Measurements from ENCODE around the gene FOXQ1.

DNA sequence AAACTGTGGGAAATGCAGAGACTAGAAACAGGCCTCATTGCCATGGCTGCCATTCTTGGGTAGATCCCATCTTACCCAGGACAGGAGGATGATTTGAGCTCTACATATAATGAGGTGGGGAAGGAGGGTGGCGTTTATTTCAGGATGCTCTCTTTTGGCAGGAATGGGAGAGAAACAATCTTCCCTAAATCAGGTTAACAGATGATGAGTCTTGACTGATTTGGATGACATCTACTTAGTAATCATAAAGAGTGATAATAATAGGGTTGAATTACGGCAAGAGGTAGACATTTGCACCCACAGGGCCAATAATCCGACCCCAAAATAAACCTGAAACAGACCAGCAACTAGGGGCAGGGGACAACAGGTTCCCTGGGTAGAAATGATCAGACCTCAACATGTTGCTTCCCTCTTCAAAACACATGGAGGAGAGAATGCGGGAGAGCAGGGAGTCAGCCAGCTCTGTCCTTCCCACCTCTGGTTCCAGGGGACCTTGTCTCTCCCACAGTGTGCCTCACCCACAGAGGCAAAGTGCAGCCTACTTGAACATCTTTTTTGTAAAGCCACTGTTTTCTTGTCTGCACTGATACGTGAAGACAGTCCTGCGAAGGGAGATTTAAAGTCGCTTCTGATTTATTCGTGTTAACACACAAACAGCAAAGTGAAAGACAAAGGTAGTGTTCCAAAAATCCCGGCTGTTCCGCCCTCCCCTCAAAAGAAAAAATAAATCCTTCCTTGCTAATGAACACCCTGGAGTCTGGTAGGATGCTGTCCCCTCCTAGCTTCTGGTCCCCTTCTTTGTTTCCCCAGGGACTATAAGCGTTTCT lies 3.9 kb downstream of the FOXQ1 start:
- TF ChIP-seq POLR2A (IDR thresholded peaks at IDR 0.05; ENCODE audit: low read depth, low read length): no peak
- TF ChIP-seq, protein P1, sequence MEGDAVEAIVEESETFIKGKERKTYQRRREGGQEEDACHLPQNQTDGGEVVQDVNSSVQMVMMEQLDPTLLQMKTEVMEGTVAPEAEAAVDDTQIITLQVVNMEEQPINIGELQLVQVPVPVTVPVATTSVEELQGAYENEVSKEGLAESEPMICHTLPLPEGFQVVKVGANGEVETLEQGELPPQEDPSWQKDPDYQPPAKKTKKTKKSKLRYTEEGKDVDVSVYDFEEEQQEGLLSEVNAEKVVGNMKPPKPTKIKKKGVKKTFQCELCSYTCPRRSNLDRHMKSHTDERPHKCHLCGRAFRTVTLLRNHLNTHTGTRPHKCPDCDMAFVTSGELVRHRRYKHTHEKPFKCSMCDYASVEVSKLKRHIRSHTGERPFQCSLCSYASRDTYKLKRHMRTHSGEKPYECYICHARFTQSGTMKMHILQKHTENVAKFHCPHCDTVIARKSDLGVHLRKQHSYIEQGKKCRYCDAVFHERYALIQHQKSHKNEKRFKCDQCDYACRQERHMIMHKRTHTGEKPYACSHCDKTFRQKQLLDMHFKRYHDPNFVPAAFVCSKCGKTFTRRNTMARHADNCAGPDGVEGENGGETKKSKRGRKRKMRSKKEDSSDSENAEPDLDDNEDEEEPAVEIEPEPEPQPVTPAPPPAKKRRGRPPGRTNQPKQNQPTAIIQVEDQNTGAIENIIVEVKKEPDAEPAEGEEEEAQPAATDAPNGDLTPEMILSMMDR (IDR thresholded peaks at IDR 0.05; ENCODE audit: extremely low read depth in 1 of 2, insufficient read depth in 1 of 2, low read depth in 1 of 2, low read length in 2 of 2): no peak
- TF ChIP-seq EZH2 (IDR thresholded peaks at IDR 0.05; ENCODE audit: borderline replicate concordance, low read depth, low read length, severe bottlenecking): no peak
- TF ChIP-seq POLR2AphosphoS5 (IDR thresholded peaks at IDR 0.05; ENCODE audit: insufficient read depth, low read depth, low read length): no peak
- TF ChIP-seq, protein P2, sequence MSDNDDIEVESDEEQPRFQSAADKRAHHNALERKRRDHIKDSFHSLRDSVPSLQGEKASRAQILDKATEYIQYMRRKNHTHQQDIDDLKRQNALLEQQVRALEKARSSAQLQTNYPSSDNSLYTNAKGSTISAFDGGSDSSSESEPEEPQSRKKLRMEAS (IDR thresholded peaks at IDR 0.05; ENCODE audit: insufficient read depth, insufficient read length): no peak
- TF ChIP-seq MYC (IDR thresholded peaks at IDR 0.05; ENCODE audit: low read depth, low read length): no peak
- TF ChIP-seq JUN (IDR thresholded peaks at IDR 0.05; ENCODE audit: borderline replicate concordance, insufficient read depth, insufficient read length, low read depth): no peak

All from endothelial cell of umbilical vein (primary cell).